Measurements from ENCODE around the gene BRPF3. TPM values are rescaled to one million over a fixed set of nuclear protein-coding genes. Genes with fewer than 3 reads are reported as not detected.

BRPF3 gene
- total and polyA plus RNA-seq, 9 of the 15 experiments (the other 6 are each of a cell fraction or from before 2014, with no cell fraction given) = 2.2 to 19.3 (median 8.0) TPM

GRCh38 chr6:36244641-36245280 lies 48.2 kb downstream of the BRPF3 start:
- H3K4me2 ChIP-seq (ENCODE audit: insufficient read depth, low read length) = no peak overlapping the region
- BruUV-seq (replicated peaks) = no TSS peak
- in situ Hi-C loops (cut with MboI) (no loop called here), intact Hi-C loops (cut with micrococcal nuclease) (no loop called here)
- H4K20me1 ChIP-seq (replicated peaks; ENCODE audit: control insufficient read depth, insufficient read depth, low read length) = no peaks in the 10 kb centered on the region
- no peak overlapping the region for H3K9ac ChIP-seq (ENCODE audit: insufficient read depth in 1 of 2, low read depth in 2 of 2, low read length in 2 of 2)
- no peak overlapping the region for H3K27ac ChIP-seq (ENCODE audit: extremely low read depth, low read depth, low read length)
- H3K4me3 ChIP-seq = no peak overlapping the region
- no peaks in the 10 kb centered on the region for H3K36me3 ChIP-seq (ENCODE audit: control insufficient read depth, insufficient read depth, low read length)
- FAIRE-seq (no peak), DNase-seq (ENCODE audit: extremely low read depth in 1 of 4, low spot score in 3 of 4) (peak in 3 of 4 experiments; percentile 46 to 62 (median 49)), ATAC-seq (peak; percentile 65)
- H3K4me1 ChIP-seq (replicated peaks in 1 of 2; ENCODE audit: control insufficient read depth in 2 of 2, insufficient read depth in 2 of 2, low read length in 2 of 2) = peaks cover 0 to 7% of the 10 kb centered on the region in 2 experiments; a peak in 2 of 5 replicates
- H2AFZ ChIP-seq (ENCODE audit: low read depth, low read length) = no peak overlapping the region
- CTCF ChIA-PET (ENCODE audit: low intra/inter-chr PET ratio) = no interaction called here
- POLR2A ChIA-PET = interaction anchor here (0.7 to 1.6 kb wide), 7 partner anchors 8 to 433 kb away, joined by 3 to 5 read pairs (median 3); no protein-coding TSS in a partner anchor
- 3% methylated on average over 8 of the region's 8 CpGs for WGBS (ENCODE audit: insufficient coverage, low coverage, missing lambda C conversion rate)
- H3K79me2 ChIP-seq (ENCODE audit: control insufficient read depth, insufficient read depth, low read length) = no peaks in the 10 kb centered on the region
- no peaks in the 10 kb centered on the region for H3K9me1 ChIP-seq (ENCODE audit: control insufficient read depth, insufficient read depth, low read length)
- H3K27me3 ChIP-seq (ENCODE audit: control insufficient read depth in 2 of 2, insufficient read depth in 2 of 2, low read length in 2 of 2) = peaks cover 33 to 45% of the 10 kb centered on the region in 2 experiments
- no peaks in the 10 kb centered on the region for H3K9me3 ChIP-seq (replicated peaks; ENCODE audit: control insufficient read depth, insufficient read depth, low read depth, low read length)
- TF ChIP-seq C11orf30 (IDR thresholded peaks at IDR 0.05; ENCODE audit: low read depth) (peak; percentile 43; the same call in 1 of the 2 replicates), FOXM1 (IDR thresholded peaks at IDR 0.05; ENCODE audit: low read depth) (0 out of 2 replicates have a peak, but pooled peaks have one; percentile 41), FOXM1 (CRISPR knock-in tag; IDR thresholded peaks at IDR 0.05; ENCODE audit: low read depth) (no peak), PBX2 (CRISPR knock-in tag; IDR thresholded peaks at IDR 0.05; ENCODE audit: low read depth) (no peak), PBX2 (tag; conservative IDR thresholded peaks at IDR 0.05; ENCODE audit: low read depth) (peak; percentile 86), NFATC3 (IDR thresholded peaks at IDR 0.05) (no peak), ARNT (IDR thresholded peaks at IDR 0.05) (no peak), NCOR1 (IDR thresholded peaks at IDR 0.05) (no peak), MEIS2 (IDR thresholded peaks at IDR 0.05; ENCODE audit: partially characterized antibody) (peak; percentile 90), ASH1L (IDR thresholded peaks at IDR 0.05; ENCODE audit: borderline replicate concordance, low read depth, partially characterized antibody) (peak; percentile 66), FOS (IDR thresholded peaks at IDR 0.05; ENCODE audit: extremely low read depth, insufficient read length) (peak; percentile 67), CHD2 (IDR thresholded peaks at IDR 0.05; ENCODE audit: low read depth, low read length) (peak; percentile 40; the same call in 1 of the 2 replicates), ZKSCAN3 (CRISPR knock-in tag; IDR thresholded peaks at IDR 0.05) (no peak), MYNN (IDR thresholded peaks at IDR 0.05) (no peak), MYNN (CRISPR knock-in tag; IDR thresholded peaks at IDR 0.05) (no peak), PKNOX1 (IDR thresholded peaks at IDR 0.05) (peak; percentile 95), RBM25 (IDR thresholded peaks at IDR 0.05; ENCODE audit: low read depth, low read length, severe bottlenecking) (peak; percentile 76), ZNF699 (CRISPR knock-in tag; IDR thresholded peaks at IDR 0.05; ENCODE audit: insufficient replicate concordance) (no peak), ZNF316 (IDR thresholded peaks at IDR 0.05) (peak; percentile 56), PHF8 (IDR thresholded peaks at IDR 0.05; ENCODE audit: borderline replicate concordance, low read length) (no peak), ZNF655 (CRISPR knock-in tag; IDR thresholded peaks at IDR 0.05) (no peak)
